H1 (cell line): ENCODE results near the gene SPAG16. TPM values are rescaled to one million over a fixed set of nuclear protein-coding genes. Genes with fewer than 3 reads are reported as not detected.

Source experiments
- CTCF ChIA-PET: fragments of 300-600 bp; sonication (Branson Sonifier 250); formaldehyde crosslinking; loops from one replicate; lab custom pipeline; 2021; ENCODE audit not compliant: partially characterized antibody; lab: Charles Lee
- POLR2A ChIA-PET: fragments of 300-600 bp; sonication (Branson Sonifier 250); formaldehyde crosslinking; loops from one replicate; lab custom pipeline; 2021; ENCODE audit warnings: inconsistent platforms; ENCODE audit not compliant: partially characterized antibody; lab: Charles Lee
- DNase-seq, 2 experiments: peaks; one replicate each; pipeline versions ENCODE4 v3.0.0 to v3.0.0-alpha.2; 2010 to 2022; ENCODE audit warnings: low spot score in 2 of 2, low read depth in 1 of 2, mixed read lengths in 1 of 2
- FAIRE-seq: peaks from 2 replicates; lab custom pipeline; 2011; peaks lifted over from hg19 to GRCh38; lab: Jason Lieb, UNC
- H2AFZ ChIP-seq: 2 replicates; pipeline ENCODE4 v1.8.1; 2012; ENCODE audit warnings: low read length, inconsistent platforms
- H2AK5ac ChIP-seq: 2 replicates; pipeline ENCODE4 v1.6.1; 2013; ENCODE audit warnings: low read depth, low read length
- H2BK120ac ChIP-seq: replicated peaks from 2 replicates; pipeline ENCODE3; 2013; ENCODE audit warnings: low read depth, low read length, inconsistent platforms
- H2BK12ac ChIP-seq: 2 replicates; pipeline ENCODE4 v1.6.1; 2013; ENCODE audit warnings: low read depth, low read length
- H2BK15ac ChIP-seq: 2 replicates; pipeline ENCODE4 v1.6.1; 2013; ENCODE audit warnings: low read length
- H2BK20ac ChIP-seq: 2 replicates; pipeline ENCODE4 v1.6.1; 2013; ENCODE audit warnings: low read length
- H2BK5ac ChIP-seq: 2 replicates; pipeline ENCODE4 v1.6.1; 2013; ENCODE audit warnings: low read depth, low read length
- H3K14ac ChIP-seq: 2 replicates; pipeline ENCODE4 v1.6.1; 2013; ENCODE audit warnings: inconsistent platforms; ENCODE audit not compliant: insufficient read length
- H3K18ac ChIP-seq: 2 replicates; pipeline ENCODE4 v1.6.1; 2013; ENCODE audit warnings: low read length; ENCODE audit errors: extremely low read depth
- H3K23ac ChIP-seq: 2 replicates; pipeline ENCODE4 v1.6.1; 2013; ENCODE audit warnings: inconsistent platforms; ENCODE audit not compliant: insufficient read length
- H3K23me2 ChIP-seq: 2 replicates; pipeline ENCODE4 v1.6.1; 2013; ENCODE audit warnings: low read depth, low read length
- H3K27ac ChIP-seq: 2 replicates; pipeline ENCODE4 v1.6.1; 2011; ENCODE audit warnings: low read depth, low read length, inconsistent platforms
- H3K27me3 ChIP-seq, 4 experiments: replicated peaks in 1 of 4; 1 replicate in 1 of 4; 2 replicates in 3 of 4; pipeline versions ENCODE4 v1.6.1 to v1.8.1; 2011 to 2013; ENCODE audit warnings: low read length in 3 of 4, mild to moderate bottlenecking in 3 of 4, inconsistent platforms in 2 of 4, mixed read lengths in 2 of 4, moderate library complexity in 1 of 4; ENCODE audit not compliant: control insufficient read depth in 3 of 4, insufficient read depth in 3 of 4; ENCODE audit errors: extremely low read depth in 1 of 4
- H3K36me3 ChIP-seq, 4 experiments: 2 replicates each; pipeline versions ENCODE4 v1.6.1 to v1.8.1; 2011 to 2013; ENCODE audit warnings: mild to moderate bottlenecking in 4 of 4, low read length in 3 of 4, moderate library complexity in 2 of 4, control low read depth in 1 of 4, inconsistent platforms in 1 of 4; ENCODE audit not compliant: insufficient read depth in 4 of 4, control insufficient read depth in 2 of 4
- H3K4ac ChIP-seq: replicated peaks from 2 replicates; pipeline ENCODE3; 2013; ENCODE audit warnings: low read length, low read depth, mixed read lengths, inconsistent platforms; ENCODE audit not compliant: insufficient read length
- H3K4me1 ChIP-seq, 4 experiments: replicated peaks in 1 of 4; 1 replicate in 1 of 4; 2 replicates in 3 of 4; pipeline versions ENCODE4 v1.6.1 to v1.8.1; 2011 to 2013; ENCODE audit warnings: low read length in 3 of 4, inconsistent platforms in 2 of 4, mixed read lengths in 1 of 4; ENCODE audit not compliant: insufficient read depth in 4 of 4, control insufficient read depth in 3 of 4
- H3K4me2 ChIP-seq, 2 experiments: 2 replicates each; pipeline versions ENCODE4 v1.6.1 to v1.8.1; 2011 to 2013; ENCODE audit warnings: low read depth in 2 of 2, low read length in 2 of 2, control low read depth in 1 of 2, inconsistent platforms in 1 of 2, mild to moderate bottlenecking in 1 of 2; ENCODE audit not compliant: insufficient read depth in 1 of 2
- H3K4me3 ChIP-seq, 4 experiments: fragments of 200-600, 300-600 bp in 1 of 4; sonication (generic), shearing (Covaris generic), sonication (Bioruptor Twin) in 1 of 4; 2 replicates each; pipeline versions ENCODE4 v1.5.1 to v1.8.1; 2011 to 2016; ENCODE audit warnings: low read length in 4 of 4, low read depth in 3 of 4, control low read depth in 2 of 4, inconsistent platforms in 2 of 4, mild to moderate bottlenecking in 2 of 4, mixed read lengths in 1 of 4, moderate library complexity in 1 of 4; ENCODE audit not compliant: insufficient read depth in 2 of 4; ENCODE audit errors: extremely low read depth in 1 of 4
- H3K56ac ChIP-seq: replicated peaks from 2 replicates; pipeline ENCODE3; 2013; ENCODE audit warnings: low read depth, mild to moderate bottlenecking, mixed read lengths, low read length, inconsistent platforms; ENCODE audit not compliant: insufficient read length
- H3K79me1 ChIP-seq: 2 replicates; pipeline ENCODE4 v1.6.1; 2013; ENCODE audit warnings: low read depth, low read length, control low read depth
- H3K79me2 ChIP-seq, 2 experiments: 2 replicates each; pipeline versions ENCODE4 v1.6.1 to v1.8.1; 2012 to 2013; ENCODE audit warnings: low read length in 2 of 2, mild to moderate bottlenecking in 2 of 2, inconsistent platforms in 1 of 2; ENCODE audit not compliant: insufficient read depth in 2 of 2, control insufficient read depth in 1 of 2
- H3K9ac ChIP-seq, 4 experiments: replicated peaks in 1 of 4; 1 replicate in 1 of 4; 2 replicates in 3 of 4; pipeline versions ENCODE4 v1.6.1 to v1.8.1; 2011 to 2013; ENCODE audit warnings: low read depth in 3 of 4, low read length in 3 of 4, control low read depth in 2 of 4, mild to moderate bottlenecking in 2 of 4, moderate library complexity in 2 of 4, inconsistent platforms in 1 of 4; ENCODE audit errors: extremely low read depth in 1 of 4
- H3K9me3 ChIP-seq, 2 experiments: 2 replicates each; pipeline versions ENCODE4 v1.6.1 to v1.8.1; 2012 to 2013; ENCODE audit warnings: mild to moderate bottlenecking in 2 of 2, moderate library complexity in 2 of 2, control low read depth in 1 of 2, inconsistent platforms in 1 of 2, low read depth in 1 of 2, low read length in 1 of 2, mixed read lengths in 1 of 2; ENCODE audit not compliant: insufficient read depth in 2 of 2
- H4K20me1 ChIP-seq, 2 experiments: replicated peaks in 1 of 2; 2 replicates each; pipeline versions ENCODE3 to v1.8.1; 2011 to 2013; ENCODE audit warnings: inconsistent platforms in 2 of 2, low read length in 2 of 2, mild to moderate bottlenecking in 1 of 2; ENCODE audit not compliant: insufficient read depth in 2 of 2, control insufficient read depth in 1 of 2
- H4K5ac ChIP-seq: 2 replicates; pipeline ENCODE4 v1.6.1; 2013; ENCODE audit warnings: low read length, low read depth, mixed read lengths, inconsistent platforms; ENCODE audit not compliant: insufficient read length
- H4K8ac ChIP-seq: 2 replicates; pipeline ENCODE4 v1.8.0; 2013; ENCODE audit warnings: mild to moderate bottlenecking, moderate library complexity, low read length, inconsistent platforms; ENCODE audit not compliant: insufficient read depth; ENCODE audit errors: extremely low read depth
- H4K91ac ChIP-seq: replicated peaks from 2 replicates; pipeline ENCODE3; 2013; ENCODE audit warnings: low read length, mixed read lengths, inconsistent platforms; ENCODE audit not compliant: insufficient read length
- BCL11A ChIP-seq, 2 experiments: IDR thresholded peaks; one replicate each; pipeline ENCODE4 v1.6.1; 2011; ENCODE audit warnings: low read depth in 2 of 2, low read length in 2 of 2, mild to moderate bottlenecking in 2 of 2
- CHD2 ChIP-seq: IDR thresholded peaks from 2 replicates; pipeline ENCODE4 v1.6.1; 2012; ENCODE audit warnings: low read length, improper control_type of control experiment
- E2F6 ChIP-seq: IDR thresholded peaks from 2 replicates; pipeline ENCODE4 v1.6.1; 2012; ENCODE audit warnings: inconsistent platforms
- GABPA ChIP-seq: IDR thresholded peaks from 2 replicates; pipeline ENCODE4 v1.6.1; 2011; ENCODE audit warnings: mild to moderate bottlenecking, low read length, moderate library complexity, borderline replicate concordance; ENCODE audit not compliant: insufficient read depth
- KDM1A ChIP-seq: fragments of 200-600, 300-600 bp; sonication (generic); IDR thresholded peaks from 2 replicates; pipeline ENCODE4 v1.7.1; 2016; ENCODE audit warnings: mild to moderate bottlenecking, low read length, borderline replicate concordance
- NRF1 ChIP-seq: IDR thresholded peaks from 2 replicates; pipeline ENCODE4 v1.6.1; 2011; ENCODE audit warnings: mild to moderate bottlenecking, low read depth, low read length, improper control_type of control experiment
- RAD21 ChIP-seq, 2 experiments: IDR thresholded peaks in 1 of 2; conservative IDR thresholded peaks in 1 of 2; 2 replicates each; pipeline ENCODE4 v1.6.1; 2011; ENCODE audit warnings: low read depth in 2 of 2, low read length in 2 of 2, improper control_type of control experiment in 1 of 2, inconsistent platforms in 1 of 2, mild to moderate bottlenecking in 1 of 2, moderate library complexity in 1 of 2
- RBBP5 ChIP-seq: IDR thresholded peaks from 2 replicates; pipeline ENCODE4 v1.7.1; 2012; ENCODE audit warnings: low read depth, mild to moderate bottlenecking, inconsistent platforms, low read length, moderate library complexity, borderline replicate concordance
- SRF ChIP-seq: IDR thresholded peaks from 2 replicates; pipeline ENCODE4 v1.6.1; 2011; ENCODE audit warnings: mild to moderate bottlenecking, low read depth, low read length, moderate library complexity
- USF2 ChIP-seq: IDR thresholded peaks from 2 replicates; pipeline ENCODE4 v1.6.1; 2011; ENCODE audit warnings: low read length, improper control_type of control experiment
- YY1 ChIP-seq: IDR thresholded peaks from 2 replicates; pipeline ENCODE4 v1.6.1; 2011; ENCODE audit warnings: low read depth, mild to moderate bottlenecking, low read length
- WGBS, 2 experiments: shearing (Covaris generic) in 1 of 2; methylation state at CpG; one replicate each; pipeline versions ENCODE4 v1.1.6 to v1.1.7; 2013 to 2015; ENCODE audit warnings: low lambda C conversion rate in 2 of 2, mixed read lengths in 2 of 2, inconsistent platforms in 1 of 2, low coverage in 1 of 2, missing lambda C conversion rate in 1 of 2; ENCODE audit not compliant: insufficient replicate concordance in 2 of 2, insufficient coverage in 1 of 2, insufficient read length in 1 of 2; ENCODE audit errors: extremely low coverage in 1 of 2, missing lambda C conversion rate in 1 of 2; 5-methylcytosine and 5-hydroxymethylcytosine counted together
- polyA plus RNA-seq, 7 experiments: library from polyadenylated mRNA; depleted of rRNA in 3 of 7; stranded (reverse) in 5 of 7; unstranded in 2 of 7; fragments of >200 nt in 5 of 7; fragments of 200-250 nt in 2 of 7; gene quantifications; 1 replicate in 5 of 7; 2 replicates in 1 of 7; 4 replicates in 1 of 7; pipeline versions ENCODE4 v1.2.1 to v1.2.3, GENCODE V29; 2011 to 2013; ENCODE audit warnings: missing spikeins in 2 of 7, mixed read lengths in 2 of 7
- total RNA-seq: library from RNA; stranded (reverse); fragmentation: NEBNext Ultra II Directional; extraction: Animal tissue kit (Norgen Biotek cat#: 25700); gene quantifications from 2 replicates; pipeline ENCODE4 v1.2.1, GENCODE V29; 2021

The SPAG16 gene
- total and polyA plus RNA-seq, 2 of the 8 experiments (the other 6 are each of a cell fraction or from before 2014, with no cell fraction given) = 6.0 to 14.9 TPM

GRCh38 chr2:213306316-213306942, 22.2 kb downstream of the SPAG16 start:
- H3K9me3 ChIP-seq = peaks cover 3 to 16% of the 10 kb centered on the region in 2 experiments; a peak in 3 of 4 replicates
- WGBS, 2 experiments = 87% methylated on average over 3 of the region's 3 CpGs; no CpG with 5 or more reads in 1 of the 2 experiments
- H4K8ac ChIP-seq = no peak overlapping the region
- no peak overlapping the region for H2BK12ac ChIP-seq
- H3K79me2 ChIP-seq = no peaks in the 10 kb centered on the region
- H3K14ac ChIP-seq = no peak overlapping the region
- H2BK5ac ChIP-seq = no peak overlapping the region; the same call in 1 of the 2 replicates
- H3K18ac ChIP-seq = no peak overlapping the region
- no peak overlapping the region for H2AK5ac ChIP-seq
- no peaks in the 10 kb centered on the region for H4K20me1 ChIP-seq
- H3K23me2 ChIP-seq = peaks cover 2% of the 10 kb centered on the region; the same call in 1 of the 2 replicates
- FAIRE-seq = no peak
- no peak overlapping the region for H2BK120ac ChIP-seq
- H3K9ac ChIP-seq = no peak overlapping the region
- no peak overlapping the region for H2AFZ ChIP-seq
- no peak overlapping the region for H2BK20ac ChIP-seq
- H2BK15ac ChIP-seq = no peak overlapping the region
- H3K36me3 ChIP-seq = peaks cover 0 to 22% (median 6%) of the 10 kb centered on the region in 4 experiments; a peak in 2 of 8 replicates
- no peak overlapping the region for H3K27ac ChIP-seq
- no peaks in the 10 kb centered on the region for H3K27me3 ChIP-seq
- H3K56ac ChIP-seq = no peak overlapping the region
- H3K4me3 ChIP-seq = no peak overlapping the region
- H3K23ac ChIP-seq = no peak overlapping the region
- CTCF ChIA-PET = no interaction called here
- H3K79me1 ChIP-seq = no peaks in the 10 kb centered on the region
- POLR2A ChIA-PET = no interaction called here
- H3K4me1 ChIP-seq = no peaks in the 10 kb centered on the region
- no peak overlapping the region for H4K91ac ChIP-seq
- DNase-seq = no peak
- no peak overlapping the region for H4K5ac ChIP-seq
- H3K4me2 ChIP-seq = no peak overlapping the region
- H3K4ac ChIP-seq = no peak overlapping the region
- TF ChIP-seq CHD2 = no peak
- TF ChIP-seq NRF1 = no peak
- no peak for TF ChIP-seq USF2
- TF ChIP-seq KDM1A = no peak
- no peak for TF ChIP-seq GABPA
- TF ChIP-seq YY1 = no peak
- no peak for TF ChIP-seq RAD21 (IDR thresholded peaks at IDR 0.05 in 1 of 2, conservative IDR thresholded peaks at IDR 0.05 in 1 of 2; ENCODE audit: low read depth in 2 of 2, low read length in 2 of 2)
- TF ChIP-seq RBBP5 = no peak
- TF ChIP-seq BCL11A (IDR thresholded peaks at IDR 0.05; ENCODE audit: low read depth in 2 of 2, low read length in 2 of 2) = no peak
- no peak for TF ChIP-seq SRF
- no peak for TF ChIP-seq E2F6
